GM20431 (cell line): ENCODE data around the gene AKNA.

ENCODE experiments used
- in situ Hi-C: fragments of 300-500 bp; cut with MseI, MboI; formaldehyde crosslinking; loops from one replicate; pipeline ENCODE4 v1.15.0; 2020; ENCODE audit warnings: low sequenced_read_pairs; ENCODE audit not compliant: unreplicated experiment

Gene AKNA

GRCh38 chr9:114299286-114300152 is 88.3 kb downstream of the AKNA start:
- in situ Hi-C loops = loop anchor here (25.0 kb wide), 1 partner anchor 162 kb away; no protein-coding TSS in a partner anchor

DNA sequence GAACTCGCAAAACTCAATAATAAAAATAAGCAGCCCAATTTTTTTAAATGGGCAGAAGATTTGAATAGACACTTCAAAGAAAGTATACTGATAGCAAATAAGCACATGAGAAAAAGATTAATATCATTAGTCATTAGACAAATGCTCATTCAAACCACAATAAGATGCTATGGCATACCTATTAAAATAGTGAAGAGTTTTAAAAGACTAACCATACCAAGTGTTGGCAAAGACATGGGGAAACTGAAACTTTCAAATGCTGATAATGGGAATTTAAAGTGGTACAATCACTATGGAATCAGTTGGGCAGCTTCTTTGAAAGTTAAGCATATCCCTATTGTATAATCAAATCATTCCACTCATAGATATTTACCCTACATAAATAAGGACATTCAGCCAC is 91.4 kb downstream of the AKNA start:
- in situ Hi-C loops = loop anchor here (25.0 kb wide), 1 partner anchor 159 kb away; no protein-coding TSS in a partner anchor

DNA sequence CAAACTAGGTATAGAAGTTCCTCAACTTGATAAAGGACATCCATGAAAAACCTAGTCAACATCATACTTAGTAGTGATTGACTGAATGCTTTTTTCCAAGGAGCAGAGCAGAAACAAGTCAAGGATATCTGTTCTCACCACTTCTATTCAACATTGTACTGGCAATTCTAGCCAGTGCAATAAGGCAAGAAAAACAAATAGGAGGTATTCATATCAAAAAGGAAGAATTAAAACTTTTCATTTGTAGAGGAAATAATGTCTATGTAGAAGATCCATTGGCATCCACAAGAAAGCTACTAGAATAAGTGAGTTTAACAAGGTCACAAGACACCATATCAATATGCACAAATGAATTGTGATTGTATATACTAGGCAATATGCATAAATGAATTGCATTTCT is 93.1 kb downstream of the AKNA start:
- in situ Hi-C loops = loop anchor here (25.0 kb wide), 1 partner anchor 157 kb away; no protein-coding TSS in a partner anchor

- in situ Hi-C loops = loop anchor here (25.0 kb wide), 1 partner anchor 155 kb away; no protein-coding TSS in a partner anchor
Observed at GRCh38 chr9:114291886-114292590, 95.7 kb downstream of the AKNA start.

DNA sequence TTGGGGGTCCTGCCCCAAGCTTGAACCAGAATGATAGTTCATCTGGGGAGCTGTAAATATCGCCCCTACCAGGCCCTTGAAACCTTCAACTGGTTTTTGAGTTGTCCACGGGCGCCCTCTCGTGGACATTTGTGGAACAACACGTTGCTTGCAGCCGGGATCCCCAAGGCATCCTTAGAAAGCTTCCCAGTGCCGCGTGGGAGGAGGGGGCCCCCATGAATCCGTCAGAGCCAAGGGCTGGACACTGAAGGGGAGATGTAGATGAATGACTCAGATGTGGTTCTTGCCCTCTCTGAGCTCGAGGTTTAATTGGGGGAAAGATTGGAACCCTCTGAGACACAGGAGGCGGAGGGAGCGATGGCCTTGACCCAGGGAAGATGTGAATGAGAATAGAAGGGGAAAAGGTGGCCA is 96.7 kb downstream of the AKNA start:
- in situ Hi-C loops = loop anchor here (25.0 kb wide), 1 partner anchor 154 kb away; no protein-coding TSS in a partner anchor

- in situ Hi-C loops = loop anchor here (25.0 kb wide), 1 partner anchor 153 kb away; no protein-coding TSS in a partner anchor
Observed at GRCh38 chr9:114290561-114290986, 97.2 kb downstream of the AKNA start.

DNA sequence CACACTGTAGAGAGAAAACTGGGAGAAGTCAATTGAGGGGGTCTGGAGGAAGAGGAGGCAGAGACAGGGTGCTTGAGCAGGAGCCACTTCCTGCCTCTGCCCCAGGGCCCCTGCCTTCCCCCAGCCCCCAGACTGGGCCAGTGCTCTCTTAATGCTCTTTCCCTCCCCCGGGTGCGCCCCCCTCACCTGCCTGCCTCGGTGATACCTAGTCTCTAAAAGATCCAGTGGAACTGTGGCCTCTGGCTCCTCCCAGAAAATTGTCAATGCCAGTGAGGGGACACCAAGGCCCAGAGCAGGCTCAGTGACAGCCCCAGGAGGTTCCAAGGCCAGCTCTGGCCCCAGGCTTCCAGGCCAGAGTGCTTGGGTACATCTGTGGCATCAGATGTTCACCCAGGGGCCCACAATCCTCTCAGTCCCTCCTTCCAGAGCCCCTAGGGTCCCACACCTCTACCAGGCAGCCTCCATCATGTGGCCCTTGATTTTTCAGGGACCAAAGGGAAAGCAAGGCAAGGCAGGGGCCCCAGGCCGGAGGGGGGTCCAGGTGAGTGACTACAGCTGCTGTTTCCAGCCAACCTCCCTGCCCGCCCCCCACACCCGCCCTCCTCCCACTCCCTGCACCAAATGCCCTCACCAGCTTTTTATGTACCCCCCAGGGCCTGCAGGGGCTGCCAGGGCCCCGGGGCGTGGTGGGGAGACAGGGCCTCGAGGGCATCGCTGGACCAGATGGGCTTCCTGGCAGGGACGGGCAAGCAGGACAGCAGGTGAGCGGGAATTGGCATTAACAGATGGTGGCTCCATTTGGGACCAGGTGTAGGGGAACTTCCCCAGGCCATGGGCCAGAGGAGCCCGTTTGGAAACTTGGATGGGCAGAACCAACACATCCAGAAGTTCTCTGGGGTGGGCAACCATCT is 98.0 kb downstream of the AKNA start:
- in situ Hi-C loops = loop anchor here (25.0 kb wide), 1 partner anchor 153 kb away; no protein-coding TSS in a partner anchor

DNA sequence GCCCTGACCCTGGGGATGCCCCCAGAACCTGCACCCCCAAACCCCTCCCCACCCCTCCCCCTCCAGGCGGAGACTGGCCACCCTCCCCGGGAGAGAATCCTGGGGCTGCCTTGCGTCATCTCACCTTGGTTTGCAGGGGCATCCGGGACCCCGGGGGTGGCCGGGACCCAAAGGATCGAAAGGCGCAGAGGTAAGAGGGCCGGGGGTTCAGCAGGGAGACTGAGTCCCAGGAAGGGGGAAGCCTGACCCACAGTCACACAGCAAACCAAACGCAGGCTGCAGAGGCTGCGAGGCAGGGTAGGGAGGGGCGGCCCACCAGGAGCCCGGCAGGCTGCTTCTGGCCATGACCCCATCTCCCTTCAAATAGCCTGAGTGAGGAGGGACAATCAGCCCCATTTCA is 98.7 kb downstream of the AKNA start:
- in situ Hi-C loops = loop anchor here (25.0 kb wide), 1 partner anchor 152 kb away; no protein-coding TSS in a partner anchor

- in situ Hi-C loops = loop anchor here (25.0 kb wide), 1 partner anchor 151 kb away; no protein-coding TSS in a partner anchor
Observed at GRCh38 chr9:114288193-114289091, 99.3 kb downstream of the AKNA start.

- in situ Hi-C loops = loop anchor here (25.0 kb wide), 1 partner anchor 150 kb away; no protein-coding TSS in a partner anchor
Observed at GRCh38 chr9:114287763-114288192, 100.0 kb downstream of the AKNA start.

- in situ Hi-C loops = loop anchor here (25.0 kb wide), 1 partner anchor 150 kb away; no protein-coding TSS in a partner anchor
Observed at GRCh38 chr9:114287001-114287762, 100.6 kb downstream of the AKNA start.

GRCh38 chr9:114286146-114286679 is 101.6 kb downstream of the AKNA start:
- in situ Hi-C loops = loop anchor here (25.0 kb wide), 1 partner anchor 149 kb away; no protein-coding TSS in a partner anchor

DNA sequence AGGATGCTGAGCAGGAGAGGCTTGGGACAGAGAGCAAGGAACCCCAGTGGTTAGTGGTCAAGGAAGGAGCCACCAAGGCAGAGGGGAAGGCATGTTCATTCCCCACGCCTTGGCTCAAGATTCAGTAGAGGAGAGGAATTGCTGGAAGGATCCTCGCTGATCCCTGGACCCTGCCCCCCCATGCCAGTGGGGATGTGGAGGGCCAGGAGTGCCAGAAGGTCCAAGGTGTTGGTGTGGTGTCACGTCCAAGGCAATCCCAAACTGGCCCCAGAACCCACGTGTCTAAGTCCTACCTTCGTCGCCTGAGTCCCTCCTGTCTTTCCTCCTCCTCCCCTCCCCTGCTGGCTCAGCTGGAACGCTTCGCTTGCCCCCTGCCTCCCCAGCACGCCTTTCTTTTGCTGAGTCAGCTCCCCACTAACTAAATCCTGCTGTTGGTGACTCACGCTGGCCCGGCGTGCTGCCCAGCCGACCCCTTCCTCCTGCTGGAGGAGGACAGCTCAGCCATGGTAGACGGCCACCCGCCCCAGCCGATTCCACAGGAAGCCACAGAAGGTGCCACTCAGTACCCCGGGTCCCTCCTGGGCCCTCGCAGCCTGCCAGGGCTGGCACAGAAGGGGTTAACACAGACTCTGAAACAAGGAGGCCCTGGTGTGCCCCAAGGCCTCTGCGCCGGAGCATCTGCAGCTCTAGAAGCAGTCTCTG is 102.5 kb downstream of the AKNA start:
- in situ Hi-C loops = loop anchor here (25.0 kb wide), 1 partner anchor 148 kb away; no protein-coding TSS in a partner anchor

DNA sequence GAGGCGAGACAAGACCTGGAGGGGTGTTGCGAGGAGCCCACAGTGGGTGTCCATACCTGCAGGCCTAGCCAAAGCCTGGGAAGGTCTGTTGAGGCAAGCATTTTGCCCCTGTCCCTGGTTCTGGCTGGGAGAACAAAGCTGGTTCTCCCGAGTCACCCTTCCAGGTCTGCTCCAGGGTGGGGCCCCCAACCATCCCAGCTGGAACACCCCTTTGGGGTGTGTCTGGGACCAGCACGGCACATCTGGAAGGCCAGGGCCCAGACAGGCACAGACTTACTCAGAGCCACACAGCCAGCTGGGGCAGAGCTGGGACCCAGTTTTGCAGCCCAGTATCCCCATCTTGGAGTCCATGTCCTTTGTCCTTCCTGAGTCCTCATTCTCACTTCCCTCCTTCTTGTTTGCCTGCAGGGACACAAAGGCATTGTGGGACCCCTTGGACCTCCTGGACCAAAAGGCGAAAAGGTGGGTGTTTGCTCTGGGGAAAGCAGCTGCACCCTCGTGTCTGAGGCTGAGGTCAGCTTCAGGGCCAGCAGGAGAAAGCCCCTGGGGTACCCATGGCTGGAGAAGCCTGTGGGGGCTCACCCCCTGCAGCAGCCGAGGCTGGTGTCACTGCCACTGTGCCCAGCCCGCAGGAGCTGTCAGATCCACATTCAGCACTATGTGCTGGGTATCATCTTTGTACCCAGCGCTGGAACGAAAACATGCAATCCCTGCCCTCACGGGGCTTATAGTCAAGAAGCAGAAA is 103.3 kb downstream of the AKNA start:
- in situ Hi-C loops = loop anchor here (25.0 kb wide), 1 partner anchor 147 kb away; no protein-coding TSS in a partner anchor
